HCT116 (cell line): ENCODE data around the gene ZFPL1.

Experiments used
- CTCF ChIP-seq, 3 experiments: fragments of 200-600 bp in 1 of 3; sonication (generic) in 1 of 3; IDR thresholded peaks in 2 of 3; conservative IDR thresholded peaks in 1 of 3; 2 replicates each; pipeline ENCODE4 v1.5.1; 2012 to 2017; ENCODE audit warnings: low read depth in 2 of 3, low read length in 2 of 3, antibody characterized with exemption in 1 of 3, borderline replicate concordance in 1 of 3, control low read depth in 1 of 3, mild to moderate bottlenecking in 1 of 3, mixed read lengths in 1 of 3, mixed run types in 1 of 3, moderate library complexity in 1 of 3; ENCODE audit not compliant: insufficient read depth in 1 of 3
- EGR1 ChIP-seq: IDR thresholded peaks from 2 replicates; pipeline ENCODE4 v1.6.1; 2012; ENCODE audit warnings: low read depth
- EZH2 ChIP-seq: fragments of 200-600 bp; sonication (generic); IDR thresholded peaks from 2 replicates; pipeline ENCODE4 v1.6.1; 2017; ENCODE audit warnings: antibody characterized with exemption, mixed run types
- EZH2phosphoT487 ChIP-seq: fragments of 200-600 bp; IDR thresholded peaks from 2 replicates; pipeline ENCODE4 v1.6.1; 2018; ENCODE audit warnings: antibody characterized with exemption, borderline replicate concordance
- FOSL1 ChIP-seq: IDR thresholded peaks from 2 replicates; pipeline ENCODE4 v1.6.1; 2012; ENCODE audit warnings: low read depth
- JUND ChIP-seq: IDR thresholded peaks from 2 replicates; pipeline ENCODE4 v1.6.1; 2012
- POLR2A ChIP-seq: IDR thresholded peaks from 2 replicates; pipeline ENCODE4 v1.7.0; 2011; ENCODE audit warnings: borderline replicate concordance; ENCODE audit not compliant: insufficient read depth, insufficient read length; ENCODE audit errors: extremely low read depth
- POLR2AphosphoS5 ChIP-seq: IDR thresholded peaks from 2 replicates; pipeline ENCODE4 v1.6.1; 2011; ENCODE audit warnings: mild to moderate bottlenecking, low read depth, low read length, moderate library complexity
- ZNF274 ChIP-seq: fragments of 200-500 bp; sonication (Bioruptor generic); IDR thresholded peaks from 2 replicates; pipeline ENCODE4 v1.6.1; 2014; ENCODE audit warnings: mild to moderate bottlenecking, low read depth, low read length, inconsistent platforms
- TF ChIP-seq, protein P1 (sequence below): IDR thresholded peaks from 2 replicates; pipeline ENCODE4 v1.6.1; 2012
- TF ChIP-seq, protein P2 (sequence below): IDR thresholded peaks from 2 replicates; pipeline ENCODE4 v1.6.1; 2012; ENCODE audit warnings: low read depth
- TF ChIP-seq, protein P3 (sequence below): IDR thresholded peaks from 2 replicates; pipeline ENCODE4 v1.6.1; 2012

- TF ChIP-seq CTCF (IDR thresholded peaks at IDR 0.05 in 2 of 3, conservative IDR thresholded peaks at IDR 0.05 in 1 of 3; ENCODE audit: borderline replicate concordance in 1 of 3, insufficient read depth in 1 of 3, low read depth in 2 of 3, low read length in 2 of 3) (no peak), EZH2 (no peak), EGR1 (no peak), ZNF274 (no peak), POLR2A (no peak), JUND (no peak), POLR2AphosphoS5 (no peak), FOSL1 (no peak), EZH2phosphoT487 (no peak)
- TF ChIP-seq, protein P1, sequence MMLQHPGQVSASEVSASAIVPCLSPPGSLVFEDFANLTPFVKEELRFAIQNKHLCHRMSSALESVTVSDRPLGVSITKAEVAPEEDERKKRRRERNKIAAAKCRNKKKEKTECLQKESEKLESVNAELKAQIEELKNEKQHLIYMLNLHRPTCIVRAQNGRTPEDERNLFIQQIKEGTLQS = no peak
- TF ChIP-seq, protein P2, sequence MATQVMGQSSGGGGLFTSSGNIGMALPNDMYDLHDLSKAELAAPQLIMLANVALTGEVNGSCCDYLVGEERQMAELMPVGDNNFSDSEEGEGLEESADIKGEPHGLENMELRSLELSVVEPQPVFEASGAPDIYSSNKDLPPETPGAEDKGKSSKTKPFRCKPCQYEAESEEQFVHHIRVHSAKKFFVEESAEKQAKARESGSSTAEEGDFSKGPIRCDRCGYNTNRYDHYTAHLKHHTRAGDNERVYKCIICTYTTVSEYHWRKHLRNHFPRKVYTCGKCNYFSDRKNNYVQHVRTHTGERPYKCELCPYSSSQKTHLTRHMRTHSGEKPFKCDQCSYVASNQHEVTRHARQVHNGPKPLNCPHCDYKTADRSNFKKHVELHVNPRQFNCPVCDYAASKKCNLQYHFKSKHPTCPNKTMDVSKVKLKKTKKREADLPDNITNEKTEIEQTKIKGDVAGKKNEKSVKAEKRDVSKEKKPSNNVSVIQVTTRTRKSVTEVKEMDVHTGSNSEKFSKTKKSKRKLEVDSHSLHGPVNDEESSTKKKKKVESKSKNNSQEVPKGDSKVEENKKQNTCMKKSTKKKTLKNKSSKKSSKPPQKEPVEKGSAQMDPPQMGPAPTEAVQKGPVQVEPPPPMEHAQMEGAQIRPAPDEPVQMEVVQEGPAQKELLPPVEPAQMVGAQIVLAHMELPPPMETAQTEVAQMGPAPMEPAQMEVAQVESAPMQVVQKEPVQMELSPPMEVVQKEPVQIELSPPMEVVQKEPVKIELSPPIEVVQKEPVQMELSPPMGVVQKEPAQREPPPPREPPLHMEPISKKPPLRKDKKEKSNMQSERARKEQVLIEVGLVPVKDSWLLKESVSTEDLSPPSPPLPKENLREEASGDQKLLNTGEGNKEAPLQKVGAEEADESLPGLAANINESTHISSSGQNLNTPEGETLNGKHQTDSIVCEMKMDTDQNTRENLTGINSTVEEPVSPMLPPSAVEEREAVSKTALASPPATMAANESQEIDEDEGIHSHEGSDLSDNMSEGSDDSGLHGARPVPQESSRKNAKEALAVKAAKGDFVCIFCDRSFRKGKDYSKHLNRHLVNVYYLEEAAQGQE = no peak
- TF ChIP-seq, protein P3, sequence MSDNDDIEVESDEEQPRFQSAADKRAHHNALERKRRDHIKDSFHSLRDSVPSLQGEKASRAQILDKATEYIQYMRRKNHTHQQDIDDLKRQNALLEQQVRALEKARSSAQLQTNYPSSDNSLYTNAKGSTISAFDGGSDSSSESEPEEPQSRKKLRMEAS = no peak
These were observed 11.4 kb downstream of the ZFPL1 start for GRCh38 chr11:65095427-65095826.
